Measurements from ENCODE around the gene FKBP1B.
"Not testable (repeated sequence)": the region's sequence is repeated elsewhere in the genome, so short reads cannot be mapped to it uniquely, and the experiment has no call there.

FKBP1B gene

DNA sequence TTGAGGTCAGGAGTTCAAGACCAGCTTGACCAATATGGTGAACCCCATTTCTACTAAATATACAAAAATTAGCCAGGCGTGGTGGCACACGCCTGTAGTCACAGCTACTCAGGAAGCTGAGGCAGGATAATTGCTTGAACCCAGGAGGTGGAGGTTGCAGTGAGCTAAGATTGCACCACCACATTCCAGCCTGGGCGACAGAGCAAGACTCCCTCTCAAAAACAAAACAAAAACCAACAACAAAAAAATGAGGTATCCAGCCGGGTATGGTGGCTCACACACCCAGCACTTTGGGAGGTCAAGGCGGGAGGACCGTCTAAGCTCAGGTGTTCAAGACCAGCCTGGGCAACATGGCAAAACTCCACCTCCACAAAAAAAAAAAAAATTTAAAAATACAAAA lies 34.6 kb upstream of the FKBP1B start:
- H3K4me3 ChIP-seq (ENCODE audit: low read depth, low read length); H2AFZ ChIP-seq (ENCODE audit: insufficient read depth, low read length, poor library complexity); H2BK120ac ChIP-seq (ENCODE audit: insufficient read depth, low read length, poor library complexity); H3K27ac ChIP-seq (ENCODE audit: low read depth, low read length); H4K12ac ChIP-seq (ENCODE audit: low read depth, low read length); H2AK5ac ChIP-seq (ENCODE audit: low read length); H3K79me2 ChIP-seq (ENCODE audit: control insufficient read depth, insufficient read depth, low read length, poor library complexity); H3K23ac ChIP-seq (ENCODE audit: low read length); H3K4ac ChIP-seq (ENCODE audit: low read depth, low read length); H2BK5ac ChIP-seq (ENCODE audit: low read depth, low read length, poor library complexity); H3K27me3 ChIP-seq (ENCODE audit: insufficient read depth, low read length); H3K18ac ChIP-seq (ENCODE audit: low read length); H3K14ac ChIP-seq (ENCODE audit: low read length); H3K36me3 ChIP-seq (ENCODE audit: control insufficient read depth in 1 of 2, insufficient read depth in 2 of 2, low read length in 2 of 2); H3K4me2 ChIP-seq (ENCODE audit: low read length); H3K9ac ChIP-seq (ENCODE audit: low read length); H3K9me3 ChIP-seq (ENCODE audit: insufficient read depth, low read depth, low read length); H4K8ac ChIP-seq (ENCODE audit: low read depth, low read length): not testable (repeated sequence)
- Histone ChIP-seq H3K4me1 (ENCODE audit: control insufficient read depth in 1 of 2, insufficient read depth in 2 of 2, low read length in 2 of 2) (peaks cover 16 to 24% of the 10 kb centered on the region in 2 experiments), H2BK12ac (ENCODE audit: low read length) (peak overlapping the region; percentile 20), H4K91ac (ENCODE audit: low read depth, low read length) (peak overlapping the region; percentile 2), H3K79me1 (ENCODE audit: low read length) (peaks cover 15% of the 10 kb centered on the region)
- DNase-seq, result peak; percentile 55 to 74
- WGBS (ENCODE audit: extremely low coverage, insufficient coverage, insufficient read length), result no CpG with 5 or more reads among the region's 6 CpGs

DNA sequence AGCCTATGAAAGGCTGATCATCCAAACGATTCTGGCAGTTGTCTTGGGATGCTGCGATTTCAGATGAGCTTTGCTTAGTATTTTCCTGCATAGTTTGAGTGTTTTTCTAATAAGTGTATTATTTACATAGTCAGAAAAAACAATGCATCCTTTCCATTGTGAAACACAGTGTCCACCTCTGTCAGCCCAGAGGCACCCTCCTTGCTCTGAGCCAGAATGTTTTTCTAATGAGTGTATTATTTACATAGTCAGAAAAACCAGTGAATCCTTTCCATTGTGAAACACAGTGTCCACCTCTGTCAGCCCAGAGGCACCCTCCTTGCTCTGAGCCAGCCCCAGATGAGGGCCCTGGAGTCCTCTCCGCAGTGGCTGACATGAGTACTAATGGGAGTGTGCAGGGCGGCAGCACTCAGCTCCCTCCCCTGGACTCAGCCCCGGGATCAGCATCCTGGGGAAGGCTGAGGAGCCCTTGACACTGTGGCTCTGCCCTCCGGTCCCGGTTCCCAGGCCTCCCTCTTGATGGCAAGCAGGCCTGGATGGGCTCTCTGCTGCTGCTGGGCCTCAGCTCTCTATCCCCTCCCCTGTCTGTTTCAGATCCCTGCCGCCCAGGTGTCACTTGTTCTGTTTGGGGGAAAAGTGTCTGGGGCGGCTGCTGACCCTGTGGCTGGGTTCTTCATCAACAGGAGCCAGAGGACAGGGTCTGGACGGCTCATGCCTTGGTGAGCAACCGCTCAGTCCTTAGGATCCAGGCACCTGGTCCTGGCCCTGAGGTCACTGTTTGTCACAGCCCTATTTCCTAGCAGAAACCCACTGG lies 33.8 kb upstream of the FKBP1B start:
- H2BK5ac ChIP-seq (ENCODE audit: low read depth, low read length, poor library complexity), result peak overlapping the region; percentile 6
- H2BK12ac ChIP-seq (ENCODE audit: low read length), result peak overlapping the region; percentile 8
- H3K79me2 ChIP-seq (ENCODE audit: control insufficient read depth, insufficient read depth, low read length, poor library complexity), result peaks cover 6% of the 10 kb centered on the region
- no peak overlapping the region for H4K8ac ChIP-seq (ENCODE audit: low read depth, low read length)
- H3K27ac ChIP-seq (ENCODE audit: low read depth, low read length), result peak overlapping the region; percentile 12
- H3K4me3 ChIP-seq (ENCODE audit: low read depth, low read length), result no peak overlapping the region
- H3K79me1 ChIP-seq (ENCODE audit: low read length), result peaks cover 15% of the 10 kb centered on the region
- H3K9me3 ChIP-seq (ENCODE audit: insufficient read depth, low read depth, low read length), result no peaks in the 10 kb centered on the region
- H2BK120ac ChIP-seq (ENCODE audit: insufficient read depth, low read length, poor library complexity), result no peak overlapping the region
- H4K12ac ChIP-seq (ENCODE audit: low read depth, low read length), result no peak overlapping the region
- no peaks in the 10 kb centered on the region for H3K36me3 ChIP-seq (ENCODE audit: control insufficient read depth in 1 of 2, insufficient read depth in 2 of 2, low read length in 2 of 2)
- no peak overlapping the region for H3K18ac ChIP-seq (ENCODE audit: low read length)
- H2AFZ ChIP-seq (ENCODE audit: insufficient read depth, low read length, poor library complexity), result no peak overlapping the region
- no peak overlapping the region for H3K23ac ChIP-seq (ENCODE audit: low read length)
- no peak overlapping the region for H2AK5ac ChIP-seq (ENCODE audit: low read length)
- DNase-seq, result peak; percentile 93
- H3K14ac ChIP-seq (ENCODE audit: low read length), result no peak overlapping the region
- no peak overlapping the region for H3K9ac ChIP-seq (ENCODE audit: low read length)
- no peak overlapping the region for H3K4me2 ChIP-seq (ENCODE audit: low read length)
- no peaks in the 10 kb centered on the region for H3K27me3 ChIP-seq (ENCODE audit: insufficient read depth, low read length)
- H3K4ac ChIP-seq (ENCODE audit: low read depth, low read length), result no peak overlapping the region
- H3K4me1 ChIP-seq (ENCODE audit: control insufficient read depth in 1 of 2, insufficient read depth in 2 of 2, low read length in 2 of 2), result peaks cover 13 to 21% of the 10 kb centered on the region in 2 experiments
- no CpG with 5 or more reads among the region's 11 CpGs for WGBS (ENCODE audit: extremely low coverage, insufficient coverage, insufficient read length)
- peak overlapping the region; percentile 71 for H4K91ac ChIP-seq (ENCODE audit: low read depth, low read length)

DNA sequence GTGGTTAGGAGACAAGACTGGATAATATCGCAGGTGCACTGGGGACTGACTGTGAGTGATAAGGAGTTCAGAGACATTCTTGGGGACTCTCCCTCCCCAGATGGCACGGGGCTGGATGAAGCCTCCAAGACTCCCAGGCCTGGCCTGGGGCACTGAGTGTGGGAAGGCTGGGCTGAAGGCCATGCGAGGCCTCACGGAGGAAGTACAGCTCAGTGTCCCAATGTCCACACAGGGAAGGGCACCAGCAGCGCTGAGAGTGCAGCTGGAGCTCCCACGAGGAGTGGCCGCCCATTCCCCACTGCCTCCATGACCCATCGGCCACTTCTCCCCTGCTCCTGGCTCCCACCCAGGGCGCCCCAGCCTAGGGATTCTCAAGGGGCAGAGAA lies 33.2 kb upstream of the FKBP1B start:
- Histone ChIP-seq H3K79me2 (ENCODE audit: control insufficient read depth, insufficient read depth, low read length, poor library complexity) (peaks cover 6% of the 10 kb centered on the region), H2BK5ac (ENCODE audit: low read depth, low read length, poor library complexity) (peak overlapping the region; percentile 2), H2BK120ac (ENCODE audit: insufficient read depth, low read length, poor library complexity) (peak overlapping the region; percentile 23), H3K27ac (ENCODE audit: low read depth, low read length) (peak overlapping the region; percentile 12), H4K91ac (ENCODE audit: low read depth, low read length) (peak overlapping the region; percentile 71), H2AK5ac (ENCODE audit: low read length) (peak overlapping the region; percentile 16), H3K18ac (ENCODE audit: low read length) (peak overlapping the region; percentile 7), H3K4me2 (ENCODE audit: low read length) (no peak overlapping the region), H3K36me3 (ENCODE audit: control insufficient read depth in 1 of 2, insufficient read depth in 2 of 2, low read length in 2 of 2) (no peaks in the 10 kb centered on the region), H3K23ac (ENCODE audit: low read length) (no peak overlapping the region), H3K9ac (ENCODE audit: low read length) (no peak overlapping the region), H3K27me3 (ENCODE audit: insufficient read depth, low read length) (no peaks in the 10 kb centered on the region), H3K4ac (ENCODE audit: low read depth, low read length) (peak overlapping the region; percentile 9), H3K79me1 (ENCODE audit: low read length) (peaks cover 15% of the 10 kb centered on the region), H3K14ac (ENCODE audit: low read length) (peak overlapping the region; percentile 38), H3K4me1 (ENCODE audit: control insufficient read depth in 1 of 2, insufficient read depth in 2 of 2, low read length in 2 of 2) (peaks cover 13 to 21% of the 10 kb centered on the region in 2 experiments), H4K8ac (ENCODE audit: low read depth, low read length) (peak overlapping the region; percentile 1), H2BK12ac (ENCODE audit: low read length) (peak overlapping the region; percentile 38), H3K9me3 (ENCODE audit: insufficient read depth, low read depth, low read length) (no peaks in the 10 kb centered on the region), H2AFZ (ENCODE audit: insufficient read depth, low read length, poor library complexity) (no peak overlapping the region), H3K4me3 (ENCODE audit: low read depth, low read length) (no peak overlapping the region), H4K12ac (ENCODE audit: low read depth, low read length) (no peak overlapping the region)
- WGBS (ENCODE audit: extremely low coverage, insufficient coverage, insufficient read length), result no CpG with 5 or more reads among the region's 9 CpGs
- no peak for DNase-seq

DNA sequence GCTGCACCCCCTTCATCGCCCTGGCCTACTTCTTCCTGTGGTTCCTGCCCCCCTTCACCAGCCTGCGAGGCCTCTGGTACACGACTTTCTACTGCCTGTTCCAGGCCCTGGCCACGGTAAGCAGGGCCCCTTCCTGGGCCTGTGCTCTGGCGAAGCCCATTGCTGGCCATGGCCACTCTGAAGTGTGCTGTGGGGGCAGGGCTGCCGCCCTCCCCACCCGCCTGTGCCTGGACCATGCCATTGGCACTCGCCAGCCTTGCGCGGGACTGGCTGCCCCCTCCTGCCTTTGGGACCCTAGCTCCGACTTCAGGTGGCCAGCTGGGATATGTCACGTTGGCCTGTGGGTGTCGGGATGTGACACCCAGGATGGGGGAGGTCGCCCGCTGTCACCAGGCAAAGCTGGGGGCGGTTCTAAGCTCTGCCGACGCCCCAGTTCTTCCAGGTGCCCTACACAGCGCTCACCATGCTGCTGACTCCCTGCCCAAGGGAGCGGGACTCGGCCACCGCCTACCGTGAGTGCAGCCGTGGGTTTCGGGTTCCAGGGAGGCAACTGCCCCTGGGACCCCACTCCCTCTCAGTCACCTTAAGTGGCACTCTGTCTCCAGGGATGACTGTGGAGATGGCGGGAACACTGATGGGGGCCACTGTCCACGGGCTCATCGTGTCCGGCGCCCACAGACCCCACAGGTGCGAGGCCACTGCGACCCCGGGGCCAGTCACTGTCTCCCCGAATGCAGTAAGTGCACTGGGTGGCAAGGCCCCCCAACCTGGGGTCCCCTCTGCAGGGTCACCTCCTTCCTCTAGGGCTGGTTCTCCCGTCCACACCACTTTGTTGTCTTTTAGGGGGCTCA lies 32.5 kb upstream of the FKBP1B start:
- no peak overlapping the region for H2AFZ ChIP-seq (ENCODE audit: insufficient read depth, low read length, poor library complexity)

More for the DNA sequence above, 32.5 kb upstream of the FKBP1B start:
- Histone ChIP-seq H3K79me1 (ENCODE audit: low read length) (peaks cover 15% of the 10 kb centered on the region), H2BK120ac (ENCODE audit: insufficient read depth, low read length, poor library complexity) (peak overlapping the region; percentile 23), H4K8ac (ENCODE audit: low read depth, low read length) (peak overlapping the region; percentile 1), H3K27me3 (ENCODE audit: insufficient read depth, low read length) (no peaks in the 10 kb centered on the region), H4K12ac (ENCODE audit: low read depth, low read length) (no peak overlapping the region), H3K4me3 (ENCODE audit: low read depth, low read length) (no peak overlapping the region), H3K23ac (ENCODE audit: low read length) (no peak overlapping the region), H2AK5ac (ENCODE audit: low read length) (peak overlapping the region; percentile 69), H2BK5ac (ENCODE audit: low read depth, low read length, poor library complexity) (no peak overlapping the region), H3K18ac (ENCODE audit: low read length) (peak overlapping the region; percentile 7), H3K9ac (ENCODE audit: low read length) (no peak overlapping the region), H3K14ac (ENCODE audit: low read length) (peak overlapping the region; percentile 38), H3K4me2 (ENCODE audit: low read length) (no peak overlapping the region), H3K36me3 (ENCODE audit: control insufficient read depth in 1 of 2, insufficient read depth in 2 of 2, low read length in 2 of 2) (no peaks in the 10 kb centered on the region), H3K4me1 (ENCODE audit: control insufficient read depth in 1 of 2, insufficient read depth in 2 of 2, low read length in 2 of 2) (peaks cover 13 to 21% of the 10 kb centered on the region in 2 experiments), H4K91ac (ENCODE audit: low read depth, low read length) (peak overlapping the region; percentile 71), H3K79me2 (ENCODE audit: control insufficient read depth, insufficient read depth, low read length, poor library complexity) (peaks cover 6% of the 10 kb centered on the region), H3K4ac (ENCODE audit: low read depth, low read length) (no peak overlapping the region), H3K27ac (ENCODE audit: low read depth, low read length) (peak overlapping the region; percentile 12), H3K9me3 (ENCODE audit: insufficient read depth, low read depth, low read length) (no peaks in the 10 kb centered on the region), H2BK12ac (ENCODE audit: low read length) (no peak overlapping the region)
- no peak for DNase-seq
- no CpG with 5 or more reads among the region's 35 CpGs for WGBS (ENCODE audit: extremely low coverage, insufficient coverage, insufficient read length)
